ENCODE measurements around the gene TEX35.
A peak's percentile ranks its signal among the peaks of the same experiment; 100 is the strongest.
"Not testable (repeated sequence)": the region's sequence is repeated elsewhere in the genome, so short reads cannot be mapped to it uniquely, and the experiment has no call there.

TEX35 gene

GRCh38 chr1:178502856-178503255, 10.1 kb upstream of the TEX35 start:
- no CpG with 5 or more reads among the region's 5 CpGs for WGBS, 2 donors (ENCODE audit: extremely low coverage in 2 of 2, insufficient read length in 2 of 2, insufficient replicate concordance in 1 of 2)
- Histone ChIP-seq H3K4me2 (ENCODE audit: insufficient read depth, low read length, poor library complexity, severe bottlenecking) (no peak overlapping the region), H3K27ac (replicated peaks; ENCODE audit: low read length) (no peak overlapping the region), H3K9ac (ENCODE audit: low read depth, low read length, poor library complexity) (no peak overlapping the region), H2BK12ac (ENCODE audit: low read length) (no peak overlapping the region), H2BK5ac (ENCODE audit: low read length) (no peak overlapping the region), H3K4ac (ENCODE audit: low read length) (no peak overlapping the region), H3K36me3 (replicated peaks in 1 of 2; ENCODE audit: control insufficient read depth in 2 of 2, insufficient read depth in 2 of 2, low read length in 2 of 2) (no peaks in the 10 kb centered on the region), H3K18ac (ENCODE audit: low read length) (no peak overlapping the region), H3K9me3 (replicated peaks in 1 of 2; ENCODE audit: control insufficient read depth in 2 of 2, insufficient read depth in 1 of 2, low read depth in 1 of 2, low read length in 2 of 2) (no peaks in the 10 kb centered on the region), H3K4me1 (ENCODE audit: control insufficient read depth in 2 of 2, insufficient read depth in 1 of 2, low read depth in 1 of 2, low read length in 2 of 2) (peaks cover 0 to under 1% of the 10 kb centered on the region in 2 donors), H4K8ac (ENCODE audit: low read depth, low read length) (no peak overlapping the region), H4K91ac (ENCODE audit: low read depth, low read length, poor library complexity) (no peak overlapping the region), H3K27me3 (ENCODE audit: control insufficient read depth in 3 of 3, insufficient read depth in 3 of 3, low read depth in 1 of 3, low read length in 3 of 3) (peaks cover 0 to 3% (median 0%) of the 10 kb centered on the region in 3 experiments), H3K14ac (ENCODE audit: low read length) (no peak overlapping the region), H3K23ac (ENCODE audit: low read depth, low read length, poor library complexity) (no peak overlapping the region), H2BK120ac (ENCODE audit: low read depth, low read length) (no peak overlapping the region), H3K4me3 (ENCODE audit: low read length in 2 of 2) (no peak overlapping the region), H2BK15ac (ENCODE audit: low read length) (no peak overlapping the region), H2AFZ (ENCODE audit: low read length) (no peak overlapping the region), H3K79me1 (ENCODE audit: low read depth, low read length) (no peaks in the 10 kb centered on the region), H2AK5ac (ENCODE audit: low read depth, low read length) (no peak overlapping the region)
- DNase-seq (ENCODE audit: low spot score): no peak

GRCh38 chr1:178503316-178503715, 9.6 kb upstream of the TEX35 start:
- H2BK12ac ChIP-seq (ENCODE audit: low read length); H3K36me3 ChIP-seq (replicated peaks in 1 of 2; ENCODE audit: control insufficient read depth in 2 of 2, insufficient read depth in 2 of 2, low read length in 2 of 2); H3K18ac ChIP-seq (ENCODE audit: low read length); H2BK15ac ChIP-seq (ENCODE audit: low read length); H2BK5ac ChIP-seq (ENCODE audit: low read length); H3K79me1 ChIP-seq (ENCODE audit: low read depth, low read length); H2AFZ ChIP-seq (ENCODE audit: low read length); H2AK5ac ChIP-seq (ENCODE audit: low read depth, low read length); DNase-seq (ENCODE audit: low spot score); H3K4me1 ChIP-seq (ENCODE audit: control insufficient read depth in 2 of 2, insufficient read depth in 1 of 2, low read depth in 1 of 2, low read length in 2 of 2); H3K9me3 ChIP-seq (replicated peaks in 1 of 2; ENCODE audit: control insufficient read depth in 2 of 2, insufficient read depth in 1 of 2, low read depth in 1 of 2, low read length in 2 of 2); H2BK120ac ChIP-seq (ENCODE audit: low read depth, low read length); H3K9ac ChIP-seq (ENCODE audit: low read depth, low read length, poor library complexity); H3K23ac ChIP-seq (ENCODE audit: low read depth, low read length, poor library complexity); H3K14ac ChIP-seq (ENCODE audit: low read length); H3K4ac ChIP-seq (ENCODE audit: low read length); H4K91ac ChIP-seq (ENCODE audit: low read depth, low read length, poor library complexity); H3K4me2 ChIP-seq (ENCODE audit: insufficient read depth, low read length, poor library complexity, severe bottlenecking); H3K27ac ChIP-seq (replicated peaks; ENCODE audit: low read length); H4K8ac ChIP-seq (ENCODE audit: low read depth, low read length); H3K4me3 ChIP-seq (ENCODE audit: low read length in 2 of 2); H3K27me3 ChIP-seq (ENCODE audit: control insufficient read depth in 3 of 3, insufficient read depth in 3 of 3, low read depth in 1 of 3, low read length in 3 of 3): not testable (repeated sequence)
- WGBS, 2 donors (ENCODE audit: extremely low coverage in 2 of 2, insufficient read length in 2 of 2, insufficient replicate concordance in 1 of 2): no CpG with 5 or more reads among the region's 14 CpGs

GRCh38 chr1:178503849-178504248, 9.1 kb upstream of the TEX35 start:
- WGBS, 2 donors (ENCODE audit: extremely low coverage in 2 of 2, insufficient read length in 2 of 2, insufficient replicate concordance in 1 of 2): no CpG with 5 or more reads among the region's 6 CpGs
- H2BK5ac ChIP-seq (ENCODE audit: low read length): no peak overlapping the region
- no peaks in the 10 kb centered on the region for H3K4me1 ChIP-seq (ENCODE audit: control insufficient read depth in 2 of 2, insufficient read depth in 1 of 2, low read depth in 1 of 2, low read length in 2 of 2)
- H3K4me2 ChIP-seq (ENCODE audit: insufficient read depth, low read length, poor library complexity, severe bottlenecking): no peak overlapping the region
- H3K79me1 ChIP-seq (ENCODE audit: low read depth, low read length): no peaks in the 10 kb centered on the region
- H3K36me3 ChIP-seq (replicated peaks in 1 of 2; ENCODE audit: control insufficient read depth in 2 of 2, insufficient read depth in 2 of 2, low read length in 2 of 2): no peaks in the 10 kb centered on the region
- no peak overlapping the region for H3K23ac ChIP-seq (ENCODE audit: low read depth, low read length, poor library complexity)
- H3K14ac ChIP-seq (ENCODE audit: low read length): no peak overlapping the region
- no peak overlapping the region for H3K9ac ChIP-seq (ENCODE audit: low read depth, low read length, poor library complexity)
- peaks cover 0 to 3% (median 0%) of the 10 kb centered on the region in 3 experiments for H3K27me3 ChIP-seq (ENCODE audit: control insufficient read depth in 3 of 3, insufficient read depth in 3 of 3, low read depth in 1 of 3, low read length in 3 of 3)
- H3K18ac ChIP-seq (ENCODE audit: low read length): no peak overlapping the region
- no peak overlapping the region for H2BK120ac ChIP-seq (ENCODE audit: low read depth, low read length)
- H3K4me3 ChIP-seq (ENCODE audit: low read length in 2 of 2): no peak overlapping the region
- H3K9me3 ChIP-seq (replicated peaks in 1 of 2; ENCODE audit: control insufficient read depth in 2 of 2, insufficient read depth in 1 of 2, low read depth in 1 of 2, low read length in 2 of 2): no peaks in the 10 kb centered on the region
- H2AFZ ChIP-seq (ENCODE audit: low read length): no peak overlapping the region
- no peak overlapping the region for H3K27ac ChIP-seq (replicated peaks; ENCODE audit: low read length)
- no peak overlapping the region for H2BK12ac ChIP-seq (ENCODE audit: low read length)
- no peak overlapping the region for H4K91ac ChIP-seq (ENCODE audit: low read depth, low read length, poor library complexity)
- no peak overlapping the region for H3K4ac ChIP-seq (ENCODE audit: low read length)
- no peak overlapping the region for H2BK15ac ChIP-seq (ENCODE audit: low read length)
- no peak overlapping the region for H4K8ac ChIP-seq (ENCODE audit: low read depth, low read length)
- no peak for DNase-seq (ENCODE audit: low spot score)
- H2AK5ac ChIP-seq (ENCODE audit: low read depth, low read length): no peak overlapping the region

- no peaks in the 10 kb centered on the region for H3K79me1 ChIP-seq (ENCODE audit: low read depth, low read length)
- H3K4me1 ChIP-seq (ENCODE audit: control insufficient read depth in 2 of 2, insufficient read depth in 1 of 2, low read depth in 1 of 2, low read length in 2 of 2): no peaks in the 10 kb centered on the region
- no peaks in the 10 kb centered on the region for H3K9me3 ChIP-seq (replicated peaks in 1 of 2; ENCODE audit: control insufficient read depth in 2 of 2, insufficient read depth in 1 of 2, low read depth in 1 of 2, low read length in 2 of 2)
- no peak overlapping the region for H3K4me3 ChIP-seq (ENCODE audit: low read length in 2 of 2)
- H2BK120ac ChIP-seq (ENCODE audit: low read depth, low read length): no peak overlapping the region
- no peak overlapping the region for H4K8ac ChIP-seq (ENCODE audit: low read depth, low read length)
- H3K4me2 ChIP-seq (ENCODE audit: insufficient read depth, low read length, poor library complexity, severe bottlenecking): no peak overlapping the region
- H2BK15ac ChIP-seq (ENCODE audit: low read length): no peak overlapping the region
- H2AFZ ChIP-seq (ENCODE audit: low read length): no peak overlapping the region
- no peak overlapping the region for H2BK5ac ChIP-seq (ENCODE audit: low read length)
- no peak overlapping the region for H3K9ac ChIP-seq (ENCODE audit: low read depth, low read length, poor library complexity)
- no peak overlapping the region for H3K27ac ChIP-seq (replicated peaks; ENCODE audit: low read length)
- no peak overlapping the region for H3K4ac ChIP-seq (ENCODE audit: low read length)
- no CpG with 5 or more reads among the region's 4 CpGs for WGBS, 2 donors (ENCODE audit: extremely low coverage in 2 of 2, insufficient read length in 2 of 2, insufficient replicate concordance in 1 of 2)
- no peak for DNase-seq (ENCODE audit: low spot score)
- H3K23ac ChIP-seq (ENCODE audit: low read depth, low read length, poor library complexity): peak overlapping the region; percentile 38
- H3K27me3 ChIP-seq (ENCODE audit: control insufficient read depth in 3 of 3, insufficient read depth in 3 of 3, low read depth in 1 of 3, low read length in 3 of 3): peaks cover 0 to 5% (median 0%) of the 10 kb centered on the region in 3 experiments
- H3K14ac ChIP-seq (ENCODE audit: low read length): no peak overlapping the region
- no peak overlapping the region for H2AK5ac ChIP-seq (ENCODE audit: low read depth, low read length)
- no peak overlapping the region for H3K18ac ChIP-seq (ENCODE audit: low read length)
- no peak overlapping the region for H2BK12ac ChIP-seq (ENCODE audit: low read length)
- no peak overlapping the region for H4K91ac ChIP-seq (ENCODE audit: low read depth, low read length, poor library complexity)
- no peaks in the 10 kb centered on the region for H3K36me3 ChIP-seq (replicated peaks in 1 of 2; ENCODE audit: control insufficient read depth in 2 of 2, insufficient read depth in 2 of 2, low read length in 2 of 2)
These were observed 8.6 kb upstream of the TEX35 start for GRCh38 chr1:178504286-178504685.

Data from neuronal stem cell (in vitro differentiated cells).